Keratinocyte (primary cell): Measurements from ENCODE around the gene KREMEN1. TPM values are rescaled to one million over a fixed set of nuclear protein-coding genes. Genes with fewer than 3 reads are reported as not detected.

Experiments
- DNase-seq: peaks from one replicate; pipeline ENCODE4 v3.0.0-alpha.2; 2011; ENCODE audit warnings: low read depth, missing footprints, low spot score
- FAIRE-seq: peaks from 2 replicates; lab custom pipeline; 2011; peaks lifted over from hg19 to GRCh38; lab: Jason Lieb, UNC
- H2AFZ ChIP-seq: 2 replicates; pipeline ENCODE4 v1.6.0; 2012; ENCODE audit warnings: low read length, control low read depth, inconsistent platforms; ENCODE audit not compliant: control insufficient read depth
- H3K27ac ChIP-seq: 2 replicates; pipeline ENCODE4 v1.5.1; 2011; ENCODE audit warnings: low read length; ENCODE audit not compliant: control insufficient read depth, insufficient read depth
- H3K27me3 ChIP-seq: 3 replicates; pipeline ENCODE4 v1.6.0; 2011; ENCODE audit warnings: low read length; ENCODE audit not compliant: control insufficient read depth, insufficient read depth; ENCODE audit errors: extremely low read depth
- H3K36me3 ChIP-seq, 2 experiments: 2 replicates in 1 of 2; 3 replicates in 1 of 2; pipeline ENCODE4 v1.5.1; 2011; ENCODE audit warnings: low read length in 2 of 2, mild to moderate bottlenecking in 1 of 2; ENCODE audit not compliant: control insufficient read depth in 2 of 2, insufficient read depth in 2 of 2; ENCODE audit errors: extremely low read depth in 1 of 2
- H3K4me1 ChIP-seq: 3 replicates; pipeline ENCODE4 v1.5.1; 2011; ENCODE audit warnings: low read length; ENCODE audit not compliant: control insufficient read depth, insufficient read depth; ENCODE audit errors: extremely low read depth
- H3K4me2 ChIP-seq: 3 replicates; pipeline ENCODE4 v1.6.0; 2011; ENCODE audit warnings: low read depth, low read length; ENCODE audit not compliant: control insufficient read depth, insufficient read depth; ENCODE audit errors: extremely low read depth
- H3K4me3 ChIP-seq, 3 experiments: fragments of 200-600 bp in 1 of 3; sonication (generic) in 1 of 3; 2 replicates in 2 of 3; 3 replicates in 1 of 3; pipeline ENCODE4 v1.5.1; 2011 to 2016; ENCODE audit warnings: low read length in 3 of 3, mild to moderate bottlenecking in 3 of 3, control low read depth in 2 of 3, inconsistent platforms in 1 of 3, low read depth in 1 of 3, mixed read lengths in 1 of 3, mixed run types in 1 of 3, moderate library complexity in 1 of 3; ENCODE audit not compliant: control insufficient read depth in 2 of 3, insufficient read depth in 2 of 3; ENCODE audit errors: extremely low read depth in 1 of 3
- H3K79me2 ChIP-seq: 2 replicates; pipeline ENCODE4 v1.6.0; 2012; ENCODE audit warnings: low read length; ENCODE audit not compliant: control insufficient read depth, insufficient read depth
- H3K9ac ChIP-seq: 3 replicates; pipeline ENCODE4 v1.6.0; 2011; ENCODE audit warnings: low read length; ENCODE audit not compliant: control insufficient read depth, insufficient read depth; ENCODE audit errors: extremely low read depth
- H3K9me1 ChIP-seq: 3 replicates; pipeline ENCODE4 v1.6.0; 2011; ENCODE audit warnings: low read length; ENCODE audit not compliant: control insufficient read depth, insufficient read depth; ENCODE audit errors: extremely low read depth
- H3K9me3 ChIP-seq: 2 replicates; pipeline ENCODE4 v1.5.1; 2012; ENCODE audit warnings: low read depth, low read length; ENCODE audit not compliant: control insufficient read depth
- H4K20me1 ChIP-seq: 3 replicates; pipeline ENCODE4 v1.6.0; 2011; ENCODE audit warnings: low read length; ENCODE audit not compliant: control insufficient read depth, insufficient read depth; ENCODE audit errors: extremely low read depth
- CTCF ChIP-seq, 3 experiments: IDR thresholded peaks in 1 of 3; conservative IDR thresholded peaks in 1 of 3; optimal IDR thresholded peaks in 1 of 3; 2 replicates in 2 of 3; 3 replicates in 1 of 3; pipeline versions ENCODE3 to v1.5.1; 2011; ENCODE audit warnings: low read length in 3 of 3, mild to moderate bottlenecking in 3 of 3, moderate library complexity in 2 of 3, control low read depth in 1 of 3, inconsistent platforms in 1 of 3; ENCODE audit not compliant: insufficient read depth in 2 of 3; ENCODE audit errors: extremely low read depth in 1 of 3
- EZH2 ChIP-seq: IDR thresholded peaks from one replicate; pipeline ENCODE4 v1.6.1; 2012; ENCODE audit warnings: inconsistent platforms, mild to moderate bottlenecking, low read length, moderate library complexity
- dilution Hi-C: fragments of 300-500 bp; cut with MboI; formaldehyde crosslinking; loops from one replicate; pipeline ENCODE4 v1.7.0; 2020; ENCODE audit warnings: low sequenced_read_pairs; ENCODE audit not compliant: extremely low pct_ligation_motif_present
- polyA plus RNA-seq, 5 experiments: library from polyadenylated mRNA; depleted of rRNA in 3 of 5; stranded (reverse) in 3 of 5; stranded (forward) in 1 of 5; unstranded in 1 of 5; fragments of >200 nt; gene quantifications; 1 replicate in 1 of 5; 2 replicates in 3 of 5; 3 replicates in 1 of 5; pipeline versions ENCODE4 v1.2.1 to v1.2.3, GENCODE V29; 2011 to 2012; ENCODE audit warnings: missing spikeins in 2 of 5, low read depth in 1 of 5, low replicate concordance in 1 of 5

Gene KREMEN1
- polyA plus RNA-seq, 1 donor (not counting 4 experiments of a cell fraction or from before 2014, with no cell fraction given) = 6.8 TPM

GRCh38 chr22:29109822-29110221 is 37.0 kb downstream of the KREMEN1 start:
- H3K4me3 ChIP-seq = no peak overlapping the region
- peaks cover 12% of the 10 kb centered on the region for H3K4me1 ChIP-seq
- H3K79me2 ChIP-seq = no peaks in the 10 kb centered on the region
- DNase-seq (no peak), FAIRE-seq (no peak)
- dilution Hi-C loops = no loop called here
- TF ChIP-seq CTCF (optimal IDR thresholded peaks at IDR 0.05 in 1 of 3, IDR thresholded peaks at IDR 0.05 in 1 of 3, conservative IDR thresholded peaks at IDR 0.05 in 1 of 3; ENCODE audit: extremely low read depth in 1 of 3, insufficient read depth in 2 of 3, low read length in 3 of 3) (no peak), EZH2 (no peak)
- no peak overlapping the region for H2AFZ ChIP-seq
- no peak overlapping the region for H3K27ac ChIP-seq
- H3K9ac ChIP-seq = no peak overlapping the region
- no peaks in the 10 kb centered on the region for H3K9me3 ChIP-seq
- H3K4me2 ChIP-seq = no peak overlapping the region
- H3K27me3 ChIP-seq = no peaks in the 10 kb centered on the region
- H4K20me1 ChIP-seq = no peaks in the 10 kb centered on the region
- H3K36me3 ChIP-seq = no peaks in the 10 kb centered on the region
- H3K9me1 ChIP-seq = no peaks in the 10 kb centered on the region

- dilution Hi-C loops = no loop called here
- Histone ChIP-seq H3K9ac (no peak overlapping the region), H4K20me1 (no peaks in the 10 kb centered on the region), H3K36me3 (no peaks in the 10 kb centered on the region), H3K4me1 (peaks cover 12% of the 10 kb centered on the region), H2AFZ (no peak overlapping the region), H3K79me2 (no peaks in the 10 kb centered on the region), H3K9me1 (no peaks in the 10 kb centered on the region), H3K27ac (no peak overlapping the region), H3K27me3 (no peaks in the 10 kb centered on the region), H3K4me2 (no peak overlapping the region), H3K4me3 (no peak overlapping the region), H3K9me3 (no peaks in the 10 kb centered on the region)
- DNase-seq (no peak), FAIRE-seq (no peak)
- no peak for TF ChIP-seq CTCF (optimal IDR thresholded peaks at IDR 0.05 in 1 of 3, IDR thresholded peaks at IDR 0.05 in 1 of 3, conservative IDR thresholded peaks at IDR 0.05 in 1 of 3; ENCODE audit: extremely low read depth in 1 of 3, insufficient read depth in 2 of 3, low read length in 3 of 3)
- TF ChIP-seq EZH2 = no peak
These were observed 38.1 kb downstream of the KREMEN1 start for GRCh38 chr22:29110946-29111345.
